Osteoblast (primary cell): Measurements from ENCODE around the gene SERPINE3. TPM values are rescaled to one million over a fixed set of nuclear protein-coding genes. Genes with fewer than 3 reads are reported as not detected.

Source experiments
- DNase-seq: peaks from one replicate; pipeline ENCODE4 v3.0.0; 2011; ENCODE audit warnings: low spot score, mixed read lengths; ENCODE audit not compliant: insufficient read length; ENCODE audit errors: missing footprints
- H2AFZ ChIP-seq: 2 replicates; pipeline ENCODE4 v1.6.0; 2011; ENCODE audit warnings: mild to moderate bottlenecking, low read length
- H3K27ac ChIP-seq: 2 replicates; pipeline ENCODE4 v1.5.1; 2011; ENCODE audit warnings: mild to moderate bottlenecking, low read depth, low read length, moderate library complexity
- H3K27me3 ChIP-seq: 2 replicates; pipeline ENCODE4 v1.6.0; 2012; ENCODE audit warnings: mild to moderate bottlenecking, control low read depth, inconsistent platforms, low read length, moderate library complexity; ENCODE audit not compliant: insufficient read depth
- H3K36me3 ChIP-seq: 2 replicates; pipeline ENCODE4 v1.5.1; 2011; ENCODE audit warnings: mild to moderate bottlenecking, low read length, control low read depth, moderate library complexity; ENCODE audit not compliant: insufficient read depth
- H3K4me1 ChIP-seq: 2 replicates; pipeline ENCODE4 v1.5.1; 2011; ENCODE audit warnings: mild to moderate bottlenecking, low read length, control low read depth, moderate library complexity; ENCODE audit not compliant: insufficient read depth
- H3K4me2 ChIP-seq: 2 replicates; pipeline ENCODE4 v1.6.0; 2011; ENCODE audit warnings: mild to moderate bottlenecking, low read length; ENCODE audit not compliant: insufficient read depth
- H3K4me3 ChIP-seq: fragments of 200-600 bp; sonication (generic); 3 replicates; pipeline ENCODE4 v1.5.1; 2012; ENCODE audit warnings: mild to moderate bottlenecking, low read length, inconsistent platforms; ENCODE audit not compliant: insufficient read depth
- H3K79me2 ChIP-seq: 2 replicates; pipeline ENCODE4 v1.6.0; 2012; ENCODE audit warnings: mild to moderate bottlenecking, low read length, control low read depth, inconsistent platforms; ENCODE audit not compliant: insufficient read depth
- H3K9me3 ChIP-seq: 2 replicates; pipeline ENCODE4 v1.5.1; 2011; ENCODE audit warnings: low read depth, low read length, control low read depth
- H4K20me1 ChIP-seq: 2 replicates; pipeline ENCODE4 v1.6.0; 2012; ENCODE audit warnings: mild to moderate bottlenecking, low read length, control low read depth; ENCODE audit not compliant: insufficient read depth
- total RNA-seq: library from RNA; depleted of rRNA; stranded (reverse); fragments of >200 nt; gene quantifications from 2 replicates; pipeline ENCODE4 v1.2.3, GENCODE V29; 2012
- TF ChIP-seq, protein P1 (sequence below): IDR thresholded peaks from 2 replicates; pipeline ENCODE4 v1.5.1; 2011; ENCODE audit warnings: mild to moderate bottlenecking, low read depth, low read length, moderate library complexity; ENCODE audit errors: extremely low read depth

SERPINE3 gene
- total RNA-seq, 1 donor: not detected

- peaks cover 12% of the 10 kb centered on the region for H3K36me3 ChIP-seq
- no peaks in the 10 kb centered on the region for H3K9me3 ChIP-seq
- no peak for DNase-seq
- H3K27ac ChIP-seq: no peak overlapping the region
- H3K4me1 ChIP-seq: peaks cover 9% of the 10 kb centered on the region
- H3K4me3 ChIP-seq: no peak overlapping the region
- no peak overlapping the region for H2AFZ ChIP-seq
- TF ChIP-seq, protein P1, sequence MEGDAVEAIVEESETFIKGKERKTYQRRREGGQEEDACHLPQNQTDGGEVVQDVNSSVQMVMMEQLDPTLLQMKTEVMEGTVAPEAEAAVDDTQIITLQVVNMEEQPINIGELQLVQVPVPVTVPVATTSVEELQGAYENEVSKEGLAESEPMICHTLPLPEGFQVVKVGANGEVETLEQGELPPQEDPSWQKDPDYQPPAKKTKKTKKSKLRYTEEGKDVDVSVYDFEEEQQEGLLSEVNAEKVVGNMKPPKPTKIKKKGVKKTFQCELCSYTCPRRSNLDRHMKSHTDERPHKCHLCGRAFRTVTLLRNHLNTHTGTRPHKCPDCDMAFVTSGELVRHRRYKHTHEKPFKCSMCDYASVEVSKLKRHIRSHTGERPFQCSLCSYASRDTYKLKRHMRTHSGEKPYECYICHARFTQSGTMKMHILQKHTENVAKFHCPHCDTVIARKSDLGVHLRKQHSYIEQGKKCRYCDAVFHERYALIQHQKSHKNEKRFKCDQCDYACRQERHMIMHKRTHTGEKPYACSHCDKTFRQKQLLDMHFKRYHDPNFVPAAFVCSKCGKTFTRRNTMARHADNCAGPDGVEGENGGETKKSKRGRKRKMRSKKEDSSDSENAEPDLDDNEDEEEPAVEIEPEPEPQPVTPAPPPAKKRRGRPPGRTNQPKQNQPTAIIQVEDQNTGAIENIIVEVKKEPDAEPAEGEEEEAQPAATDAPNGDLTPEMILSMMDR: no peak
- H4K20me1 ChIP-seq: peaks cover 53% of the 10 kb centered on the region
- H3K27me3 ChIP-seq: no peaks in the 10 kb centered on the region
- peaks cover 84% of the 10 kb centered on the region for H3K79me2 ChIP-seq
- H3K4me2 ChIP-seq: no peak overlapping the region
These were observed 55.2 kb downstream of the SERPINE3 start for GRCh38 chr13:51394724-51395123.

- H3K27me3 ChIP-seq: no peaks in the 10 kb centered on the region
- peak; percentile 39 for DNase-seq
- H3K79me2 ChIP-seq: peaks cover 90% of the 10 kb centered on the region
These were observed 56.9 kb downstream of the SERPINE3 start for GRCh38 chr13:51396352-51396751.

DNA sequence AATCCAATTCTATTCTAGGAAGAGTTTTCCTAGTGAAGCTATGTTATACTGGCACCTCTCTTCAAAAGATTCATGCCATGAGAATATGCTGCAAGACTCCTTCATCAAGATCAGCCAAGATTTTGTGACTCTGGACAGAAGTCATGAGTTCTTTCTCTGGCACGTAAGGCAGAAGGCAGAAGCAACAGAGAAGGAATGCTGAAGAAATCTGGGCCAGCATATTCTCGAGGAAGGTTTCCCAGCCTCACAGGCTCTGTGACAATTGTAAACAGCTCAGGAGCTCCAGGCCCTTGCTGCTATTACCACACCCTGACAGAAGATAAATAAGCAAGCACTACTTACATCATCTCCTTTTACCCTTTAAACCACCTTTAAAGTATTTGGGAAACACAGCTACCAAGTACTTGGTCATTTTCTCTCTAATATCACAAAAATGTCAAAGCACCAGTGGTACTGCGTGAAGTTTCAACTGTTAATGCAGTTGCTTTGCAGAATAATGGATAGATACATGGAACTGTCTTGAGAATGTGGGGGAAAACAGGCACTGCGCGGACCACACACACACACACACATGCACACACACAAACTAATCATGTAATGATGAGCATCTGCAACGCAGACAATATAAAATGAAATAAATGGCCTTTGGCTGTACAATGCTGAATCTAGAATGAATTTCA lies 57.9 kb downstream of the SERPINE3 start:
- peaks cover 90% of the 10 kb centered on the region for H3K79me2 ChIP-seq
- H3K27me3 ChIP-seq: no peaks in the 10 kb centered on the region
- peaks cover 58% of the 10 kb centered on the region for H4K20me1 ChIP-seq
- H2AFZ ChIP-seq: no peak overlapping the region
- H3K4me2 ChIP-seq: no peak overlapping the region
- H3K9me3 ChIP-seq: no peaks in the 10 kb centered on the region
- H3K4me3 ChIP-seq: no peak overlapping the region
- H3K36me3 ChIP-seq: peaks cover 12% of the 10 kb centered on the region
- H3K4me1 ChIP-seq: peaks cover 9% of the 10 kb centered on the region
- no peak for DNase-seq
- peak overlapping the region; percentile 16 for H3K27ac ChIP-seq
- TF ChIP-seq, protein P1: no peak

More at GRCh38 chr13:51396352-51396751, 56.9 kb downstream of the SERPINE3 start:
- Histone ChIP-seq H4K20me1 (peaks cover 58% of the 10 kb centered on the region), H3K4me1 (peaks cover 9% of the 10 kb centered on the region), H3K4me3 (no peak overlapping the region), H3K4me2 (no peak overlapping the region), H3K9me3 (no peaks in the 10 kb centered on the region), H3K36me3 (peaks cover 12% of the 10 kb centered on the region), H3K27ac (peak overlapping the region; percentile 16), H2AFZ (no peak overlapping the region)
- TF ChIP-seq, protein P1: no peak

DNA sequence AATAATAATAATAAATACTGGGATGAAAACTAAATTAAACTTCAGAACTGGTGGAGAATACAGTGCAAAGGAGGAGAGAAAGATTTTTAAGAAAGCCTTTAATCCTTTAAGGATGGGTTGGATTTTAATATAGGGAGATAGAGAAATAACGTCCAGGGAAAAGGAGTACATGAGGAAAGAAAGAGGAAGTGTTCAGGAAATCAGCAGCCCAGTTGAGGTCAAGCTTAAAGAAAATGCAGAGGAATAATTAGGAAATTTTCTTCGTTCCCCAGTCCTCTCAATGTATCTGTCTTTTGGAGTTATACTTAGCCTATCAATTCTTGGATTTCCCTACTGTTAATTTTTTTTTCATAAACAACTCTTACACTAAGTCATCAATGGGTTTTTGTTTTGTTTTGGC lies 65.7 kb downstream of the SERPINE3 start:
- TF ChIP-seq, protein P1: no peak
- no peak overlapping the region for H2AFZ ChIP-seq
- H3K4me1 ChIP-seq: no peaks in the 10 kb centered on the region
- H3K4me3 ChIP-seq: no peak overlapping the region
- H4K20me1 ChIP-seq: peaks cover 41% of the 10 kb centered on the region
- H3K27ac ChIP-seq: no peak overlapping the region
- peaks cover 91% of the 10 kb centered on the region for H3K79me2 ChIP-seq
- no peak for DNase-seq
- H3K27me3 ChIP-seq: no peaks in the 10 kb centered on the region
- H3K36me3 ChIP-seq: no peaks in the 10 kb centered on the region
- no peaks in the 10 kb centered on the region for H3K9me3 ChIP-seq
- H3K4me2 ChIP-seq: no peak overlapping the region
